Ramos (cell line): ENCODE results near the gene BPIFB4.
"Not testable (repeated sequence)": the region's sequence is repeated elsewhere in the genome, so short reads cannot be mapped to it uniquely, and the experiment has no call there.

Experiments
- in situ Hi-C: fragments of 300-500 bp; cut with MboI; formaldehyde crosslinking; loops from one replicate; pipeline ENCODE4 v1.14.3; 2022; ENCODE audit warnings: low sequenced_read_pairs; ENCODE audit not compliant: unreplicated experiment

The BPIFB4 gene

GRCh38 chr20:33079259-33079658, at the start of gene BPIFB4:
TSS of gene BPIFB4 (plus strand) at chr20:33079643. CDS start at chr20:33081527, 1,884 bp downstream.
- in situ Hi-C loops = no loop called here

GRCh38 chr20:33030076-33030475, 49.4 kb upstream of the BPIFB4 start:
- in situ Hi-C loops = no loop called here

- in situ Hi-C loops = no loop called here
Observed at GRCh38 chr20:33030569-33030968, 48.9 kb upstream of the BPIFB4 start.

GRCh38 chr20:33031531-33031930, 47.9 kb upstream of the BPIFB4 start, which contains the start of gene BPIFB6:
TSS of gene BPIFB6 (plus strand) at chr20:33031648. CDS start at chr20:33031648, 0 bp downstream.
- in situ Hi-C loops = no loop called here

- in situ Hi-C loops = no loop called here
Observed at GRCh38 chr20:33032555-33032954, 46.9 kb upstream of the BPIFB4 start.

GRCh38 chr20:33033381-33033780, 46.1 kb upstream of the BPIFB4 start:
- in situ Hi-C loops = no loop called here

GRCh38 chr20:33034115-33034514, 45.3 kb upstream of the BPIFB4 start:
- in situ Hi-C loops = no loop called here

- in situ Hi-C loops = no loop called here
Observed at GRCh38 chr20:33034901-33035492, 44.4 kb upstream of the BPIFB4 start.

- in situ Hi-C loops = no loop called here
Observed at GRCh38 chr20:33037456-33037855, 42.0 kb upstream of the BPIFB4 start.

GRCh38 chr20:33038243-33038642, 41.2 kb upstream of the BPIFB4 start:
- in situ Hi-C loops = no loop called here

- in situ Hi-C loops = no loop called here
Observed at GRCh38 chr20:33042430-33042829, 37.0 kb upstream of the BPIFB4 start.

GRCh38 chr20:33042983-33043730, 36.3 kb upstream of the BPIFB4 start:
- in situ Hi-C loops = no loop called here

GRCh38 chr20:33043731-33044181, 35.7 kb upstream of the BPIFB4 start:
- in situ Hi-C loops = no loop called here

GRCh38 chr20:33045129-33045721, 34.2 kb upstream of the BPIFB4 start:
- in situ Hi-C loops = not testable (repeated sequence)

- in situ Hi-C loops = no loop called here
Observed at GRCh38 chr20:33046412-33046811, 33.0 kb upstream of the BPIFB4 start.

GRCh38 chr20:33051333-33051732, 28.1 kb upstream of the BPIFB4 start:
- in situ Hi-C loops = no loop called here

- in situ Hi-C loops = no loop called here
Observed at GRCh38 chr20:33053291-33054106, 25.9 kb upstream of the BPIFB4 start, which contains the start of gene BPIFB3. TSS of gene BPIFB3 (plus strand) at chr20:33053903. CDS start at chr20:33055436, 1,533 bp downstream.

- in situ Hi-C loops = no loop called here
Observed at GRCh38 chr20:33054381-33054780, 25.1 kb upstream of the BPIFB4 start.

GRCh38 chr20:33054791-33055190, 24.7 kb upstream of the BPIFB4 start:
- in situ Hi-C loops = no loop called here

GRCh38 chr20:33059136-33059535, 20.3 kb upstream of the BPIFB4 start:
- in situ Hi-C loops = no loop called here
